ENCODE data around the gene VMP1.
"Not testable (repeated sequence)": the region's sequence is repeated elsewhere in the genome, so short reads cannot be mapped to it uniquely, and the experiment has no call there.

VMP1 gene

GRCh38 chr17:59844884-59845594, 137.6 kb downstream of the VMP1 start:
- DNase-seq: no peak

DNA sequence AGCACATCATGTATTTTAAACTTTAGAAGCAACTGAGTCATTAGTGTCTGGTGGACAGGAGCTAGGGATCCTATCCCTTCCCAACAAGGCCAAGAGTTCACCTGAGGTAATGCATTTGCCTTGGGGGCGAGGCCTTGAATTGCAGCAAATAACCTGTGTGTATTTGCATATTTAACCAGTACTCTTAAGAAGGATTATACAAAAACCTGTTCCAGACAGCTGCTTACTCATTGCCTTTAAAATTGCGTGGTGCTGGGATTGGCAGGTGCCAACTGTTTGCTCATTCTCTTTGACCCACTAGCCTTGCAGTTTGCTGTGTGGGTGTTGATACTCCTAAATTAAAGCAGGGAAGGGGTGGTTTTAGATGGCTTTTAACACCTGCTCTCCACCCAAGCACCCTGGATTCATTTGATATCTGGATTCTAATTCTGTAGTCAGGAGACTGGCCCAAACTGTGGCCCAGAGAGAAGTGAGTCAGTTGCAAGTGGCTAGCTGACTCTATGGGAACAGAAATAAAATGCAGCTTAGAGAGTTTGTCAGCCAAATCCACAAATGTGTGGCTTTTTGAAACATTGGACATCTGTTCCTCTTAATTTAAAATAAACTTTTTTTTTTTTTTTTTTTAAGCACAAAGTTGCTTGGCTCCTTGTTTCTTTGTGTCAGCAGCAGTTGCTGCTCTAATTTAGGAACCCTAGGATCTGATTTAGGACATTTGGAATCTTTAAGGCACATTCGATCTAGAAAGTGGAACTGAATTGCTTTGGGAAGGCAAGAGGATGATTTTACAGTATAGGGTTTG, 138.3 kb downstream of the VMP1 start:
- DNase-seq: peak; percentile 26

DNA sequence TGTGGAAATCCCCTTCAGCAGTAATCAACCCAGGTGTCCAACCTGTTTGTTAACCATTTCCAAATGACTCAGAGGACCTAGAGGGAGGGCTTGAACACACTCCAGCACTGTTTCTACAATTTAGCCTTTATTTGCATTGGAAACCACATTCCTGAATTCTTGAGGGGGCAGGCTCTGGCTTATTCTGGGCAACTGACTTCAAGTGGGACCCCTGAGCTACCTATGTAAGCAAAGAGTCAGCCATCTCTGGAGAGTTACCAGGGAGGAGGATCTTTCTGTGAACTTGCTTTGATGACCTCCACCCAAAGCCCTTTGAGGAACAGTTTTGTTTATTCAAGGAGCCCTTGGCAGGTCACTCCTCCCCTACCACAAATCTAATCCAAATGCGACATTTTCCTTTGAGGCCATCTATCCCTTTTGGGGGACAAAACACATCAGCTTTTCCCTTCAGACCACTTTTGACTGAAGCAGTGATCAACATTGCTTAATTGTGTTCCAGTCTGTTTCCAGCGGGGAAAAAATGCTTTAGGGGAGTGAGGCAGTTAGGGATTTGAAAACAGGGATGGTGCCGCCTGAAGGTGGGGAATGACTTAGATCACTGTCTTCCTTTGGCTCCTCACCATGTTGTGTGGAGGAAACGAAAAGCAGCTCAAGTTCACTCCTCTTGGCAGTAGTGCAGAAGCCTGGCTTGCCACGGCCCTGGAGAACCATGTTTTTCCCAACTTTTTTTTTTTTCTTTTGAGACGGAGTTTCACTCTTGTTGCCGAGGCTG, 139.1 kb downstream of the VMP1 start:
- DNase-seq: no peak

- DNase-seq: no peak
These were observed 140.9 kb downstream of the VMP1 start for GRCh38 chr17:59848385-59848668.

DNA sequence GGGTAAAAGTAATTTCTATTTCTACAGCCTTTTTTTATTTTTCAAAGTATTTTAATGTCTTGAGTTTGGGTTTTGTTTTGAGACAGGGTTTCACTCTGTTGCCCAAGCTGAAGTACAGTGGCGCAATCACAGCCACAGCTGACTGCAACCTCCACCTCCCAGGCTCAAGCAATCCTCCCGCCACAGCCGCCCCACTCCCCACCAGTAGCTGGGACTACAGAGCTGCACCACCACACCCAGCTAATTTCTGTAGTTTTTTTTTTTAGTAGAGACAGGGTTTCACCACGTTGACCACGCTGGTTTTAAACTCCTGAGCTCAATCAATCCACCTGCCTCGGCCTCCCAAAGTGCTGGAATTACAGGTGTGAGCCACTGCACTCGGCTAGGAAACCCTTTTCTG, 141.3 kb downstream of the VMP1 start:
- peak; percentile 21 for DNase-seq

GRCh38 chr17:59850311-59850710, 142.9 kb downstream of the VMP1 start:
- DNase-seq: not testable (repeated sequence)

GRCh38 chr17:59851439-59852375, 144.3 kb downstream of the VMP1 start:
- no peak for DNase-seq

GRCh38 chr17:59852847-59853167, 145.4 kb downstream of the VMP1 start:
- not testable (repeated sequence) for DNase-seq

- peak; percentile 53 for DNase-seq
These were observed 145.9 kb downstream of the VMP1 start for GRCh38 chr17:59853168-59853918.

- not testable (repeated sequence) for DNase-seq
These were observed 146.7 kb downstream of the VMP1 start for GRCh38 chr17:59853919-59854729.

GRCh38 chr17:59856859-59857794, 149.7 kb downstream of the VMP1 start:
- no peak for DNase-seq

GRCh38 chr17:59858167-59858816, 150.8 kb downstream of the VMP1 start:
- DNase-seq: no peak

DNA sequence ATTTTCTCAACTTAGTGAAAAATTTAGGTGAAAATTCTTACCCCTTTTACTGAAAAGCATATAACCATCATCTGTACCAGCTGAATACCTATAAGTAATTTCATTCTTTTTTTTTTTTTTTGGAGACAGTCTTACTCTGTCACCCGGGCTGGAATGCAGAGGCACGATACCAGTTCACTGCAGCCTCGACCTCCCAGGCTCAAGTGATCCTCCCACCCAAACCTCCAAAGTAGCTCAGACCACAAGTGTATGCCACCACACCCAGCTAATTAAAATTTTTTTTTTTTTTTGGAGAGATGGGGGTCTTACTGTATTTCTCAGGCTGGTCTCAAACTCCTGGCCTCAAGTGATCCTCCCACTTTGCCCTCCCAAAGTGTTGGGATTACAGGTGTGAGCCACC, 151.5 kb downstream of the VMP1 start:
- no peak for DNase-seq

- no peak for DNase-seq
These were observed 152.1 kb downstream of the VMP1 start for GRCh38 chr17:59859444-59860025.

GRCh38 chr17:59863616-59864015, 156.2 kb downstream of the VMP1 start:
- DNase-seq: no peak

GRCh38 chr17:59869941-59870218, 162.4 kb downstream of the VMP1 start:
- no peak for DNase-seq

- DNase-seq: no peak
These were observed 163.0 kb downstream of the VMP1 start for GRCh38 chr17:59870482-59870881.

- DNase-seq: no peak
These were observed 164.9 kb downstream of the VMP1 start for GRCh38 chr17:59872351-59872750.

GRCh38 chr17:59873414-59873813, 166.0 kb downstream of the VMP1 start:
- not testable (repeated sequence) for DNase-seq

Data from stimulated activated naive CD4-positive, alpha-beta T cell treated with Interleukin-2 at 50 U/mL for 16 hours (primary cell).